HCEC 1CT (cell line): Measurements from ENCODE around the gene HACE1.
A peak's percentile ranks its signal among the peaks of the same experiment; 100 is the strongest.

ENCODE experiments used
- DNase-seq: peaks from one replicate; pipeline ENCODE4 v3.0.0-alpha.2; 2017

The HACE1 gene

DNA sequence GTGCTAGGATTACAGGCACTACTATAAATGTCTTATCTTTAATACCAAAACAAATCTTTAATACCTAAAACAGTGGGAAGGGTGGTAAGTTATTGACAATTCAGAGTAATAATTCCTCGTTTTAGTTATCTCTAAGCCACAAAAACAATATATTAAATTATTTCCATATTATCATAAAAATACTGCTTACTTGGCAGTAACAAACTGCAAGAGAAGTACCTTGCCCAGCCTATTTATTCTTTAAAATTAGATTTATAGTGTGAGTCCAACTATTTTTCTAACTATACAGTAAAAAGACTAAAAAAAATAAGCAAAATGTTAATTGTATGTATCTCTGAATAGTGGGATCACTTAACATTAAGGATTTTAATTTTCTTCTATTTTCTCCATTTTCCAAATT lies 123.2 kb downstream of the HACE1 start:
- DNase-seq: no peak

DNA sequence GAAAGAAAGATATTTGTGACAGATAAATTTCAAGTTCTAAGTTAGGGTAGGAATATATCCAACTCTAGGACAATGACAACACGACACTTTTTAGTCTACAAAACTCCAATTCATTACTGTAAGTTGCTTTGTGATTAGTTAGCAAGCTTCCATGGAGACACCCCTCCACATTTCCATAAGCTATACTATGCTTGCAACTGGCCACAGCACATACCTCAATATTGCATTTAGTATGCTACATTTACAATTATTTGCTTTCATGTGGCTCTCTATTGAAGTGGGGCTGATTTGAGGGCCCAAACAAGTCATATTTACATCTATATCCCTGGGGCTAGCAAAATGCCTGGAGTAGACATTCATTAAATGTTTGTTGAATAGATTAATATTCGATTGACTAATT lies 129.3 kb downstream of the HACE1 start:
- no peak for DNase-seq

DNA sequence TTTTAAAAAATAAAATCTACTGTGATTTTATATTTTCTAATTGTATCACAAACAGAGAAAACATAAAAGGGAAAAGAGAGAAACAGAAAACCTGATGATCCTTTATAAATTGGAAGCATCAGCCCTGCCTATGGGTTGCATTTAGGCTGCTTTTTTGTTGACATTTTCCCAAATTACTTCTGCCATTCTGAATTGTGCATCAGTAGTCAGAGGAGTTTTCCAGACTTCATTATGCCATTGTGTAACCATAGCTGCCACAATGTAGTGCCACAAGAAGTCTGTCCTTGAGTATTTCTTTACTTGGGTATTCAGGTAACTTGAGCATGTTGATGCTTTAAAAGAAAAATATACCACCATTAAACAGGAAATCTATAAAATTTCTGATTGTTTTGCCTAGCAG lies 130.3 kb downstream of the HACE1 start:
- no peak for DNase-seq

DNA sequence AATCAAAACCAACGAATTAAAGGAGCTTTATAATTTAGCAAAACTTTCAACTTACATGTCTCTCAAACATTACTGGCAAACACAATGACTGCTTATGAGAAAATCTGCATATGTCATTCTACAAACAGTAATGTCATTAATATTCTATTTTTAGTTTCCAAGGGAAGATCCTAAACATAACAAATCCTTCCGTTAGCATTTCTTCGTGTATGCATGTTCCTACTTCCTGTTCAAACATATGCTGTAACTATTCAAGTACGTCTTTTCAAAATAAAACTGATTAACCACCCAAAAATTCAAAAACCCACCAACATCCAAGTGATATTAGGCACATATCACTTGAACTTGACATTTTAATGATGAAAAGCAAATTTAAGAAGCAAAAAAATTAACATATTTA lies 131.3 kb downstream of the HACE1 start:
- DNase-seq: peak; percentile 49

DNA sequence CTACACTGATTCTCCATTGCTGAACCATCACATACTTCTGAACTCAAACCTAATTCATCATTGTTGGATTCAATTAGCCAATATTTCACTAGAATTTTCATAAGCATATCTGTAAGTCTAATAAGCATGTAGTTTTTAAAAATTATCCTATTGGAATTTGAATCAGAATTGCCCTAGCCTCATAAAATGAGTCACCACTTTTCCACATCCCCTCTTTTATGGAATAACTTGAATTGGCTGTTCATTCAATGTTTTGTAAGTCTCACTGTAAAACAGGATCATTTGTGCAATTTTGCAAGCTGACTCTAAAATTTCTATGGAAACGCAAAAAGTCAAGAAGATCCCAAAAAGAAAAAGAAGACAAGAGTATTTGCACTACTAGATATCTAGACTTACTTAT lies 141.0 kb downstream of the HACE1 start:
- peak; percentile 7 for DNase-seq

DNA sequence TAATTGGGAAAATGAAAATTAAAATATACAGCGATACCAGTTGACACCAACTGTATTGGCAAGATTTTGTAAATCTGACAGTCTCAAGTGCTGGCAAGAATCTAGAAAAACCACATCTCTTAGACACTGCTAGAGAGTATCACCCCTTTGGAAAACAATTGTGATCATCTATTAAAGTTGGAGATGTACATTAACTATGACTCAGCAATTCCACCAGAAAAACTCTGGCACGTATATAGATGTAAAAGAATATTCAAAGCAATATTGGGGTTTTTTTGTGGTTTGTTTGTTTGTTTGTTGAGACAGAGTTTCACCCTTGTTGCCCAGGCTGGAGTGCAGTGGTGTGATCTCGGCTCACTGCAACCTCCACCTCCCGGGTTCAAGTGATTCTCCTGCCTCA lies 142.9 kb downstream of the HACE1 start:
- DNase-seq: no peak

DNA sequence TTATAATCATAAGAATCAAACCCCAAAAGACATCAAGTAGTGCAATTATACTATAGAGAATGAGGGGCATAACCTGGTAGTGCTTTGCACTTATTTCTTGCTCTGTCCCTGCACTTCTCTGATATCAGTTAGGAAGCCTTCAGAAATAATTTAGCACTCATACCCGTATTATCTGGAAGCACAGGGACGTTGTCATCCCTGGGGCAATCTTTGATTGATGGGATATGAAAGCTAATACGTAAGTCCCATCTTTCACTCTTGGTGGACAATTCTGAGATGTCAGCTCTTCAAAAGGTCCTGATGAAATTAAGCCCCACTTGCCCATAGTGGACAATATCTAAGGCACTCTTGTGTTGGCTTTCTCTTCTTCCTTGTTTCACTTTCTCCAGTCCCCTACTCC lies 144.9 kb downstream of the HACE1 start:
- DNase-seq: no peak

DNA sequence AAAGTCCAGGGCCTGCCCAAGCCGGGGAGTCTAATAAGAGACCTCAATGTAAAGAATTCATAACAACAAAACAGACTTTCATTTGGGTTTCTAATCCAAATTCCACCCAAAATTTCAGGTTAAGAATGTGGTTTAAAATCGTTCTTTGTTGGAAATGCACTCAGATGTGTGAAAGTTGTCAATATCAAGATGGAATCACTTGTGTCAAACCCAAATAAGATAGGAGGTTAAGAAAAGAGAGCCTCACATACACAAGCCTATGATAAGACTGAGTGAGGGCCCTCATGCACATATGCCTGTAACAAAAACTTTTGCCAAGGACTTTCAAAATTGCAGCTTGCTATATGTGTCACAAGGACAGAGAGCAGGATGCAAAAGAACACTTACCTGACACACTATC lies 145.7 kb downstream of the HACE1 start:
- DNase-seq: no peak

DNA sequence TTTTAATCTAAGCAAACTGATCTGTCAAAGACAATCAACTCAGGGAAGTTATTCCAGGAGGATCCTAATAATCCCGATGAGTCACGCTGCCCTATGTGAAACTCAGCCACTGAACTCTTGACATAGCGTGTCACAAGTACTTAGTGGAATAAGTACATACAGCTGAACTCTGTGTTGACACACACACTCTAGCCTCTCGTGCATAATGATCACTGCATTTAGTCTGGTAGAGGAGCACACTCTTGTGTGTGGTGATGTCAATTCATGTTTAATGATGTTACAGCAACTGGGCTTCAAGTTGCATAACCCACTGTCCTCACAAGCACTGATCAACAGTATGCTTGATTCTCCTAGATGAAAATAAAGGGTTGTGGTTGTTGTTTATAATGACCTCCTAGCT lies 148.3 kb downstream of the HACE1 start:
- peak; percentile 90 for DNase-seq

DNA sequence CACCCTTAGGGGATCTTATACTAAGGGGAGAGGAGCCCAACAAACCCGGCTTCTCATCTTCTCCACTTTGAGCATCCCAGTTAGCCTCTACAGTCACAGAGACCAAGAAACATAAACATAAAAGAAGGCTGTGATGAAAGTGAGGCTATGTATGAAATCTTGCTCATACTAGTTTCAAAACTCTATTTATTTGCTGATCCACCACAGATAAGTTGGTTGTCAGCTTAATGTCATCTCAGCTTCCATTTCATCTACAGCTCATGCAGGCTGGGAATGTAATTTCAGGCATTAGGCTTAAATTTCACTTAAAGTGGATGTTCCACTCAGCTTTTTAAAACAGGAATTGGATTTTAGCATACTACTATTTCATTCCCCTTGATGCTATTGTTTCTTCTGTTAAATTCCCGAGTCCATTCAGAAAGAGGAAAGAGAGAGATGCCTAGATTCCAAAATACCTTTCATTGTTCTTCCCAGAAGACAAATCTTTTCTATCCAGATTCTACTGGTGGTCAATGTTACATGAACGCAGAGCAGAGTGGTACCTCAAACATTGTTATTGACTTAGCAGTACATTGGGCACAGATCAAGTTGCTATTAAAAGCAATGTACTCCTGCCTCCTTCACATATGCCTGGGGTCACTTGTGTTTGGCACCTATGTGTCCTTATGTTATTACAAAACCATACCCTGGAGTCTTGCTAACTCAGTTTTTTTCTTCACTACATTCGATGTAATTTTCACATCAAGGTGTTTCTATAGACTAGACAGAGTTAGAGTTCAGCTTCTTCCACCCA lies 149.0 kb downstream of the HACE1 start:
- DNase-seq: peak; percentile 4

DNA sequence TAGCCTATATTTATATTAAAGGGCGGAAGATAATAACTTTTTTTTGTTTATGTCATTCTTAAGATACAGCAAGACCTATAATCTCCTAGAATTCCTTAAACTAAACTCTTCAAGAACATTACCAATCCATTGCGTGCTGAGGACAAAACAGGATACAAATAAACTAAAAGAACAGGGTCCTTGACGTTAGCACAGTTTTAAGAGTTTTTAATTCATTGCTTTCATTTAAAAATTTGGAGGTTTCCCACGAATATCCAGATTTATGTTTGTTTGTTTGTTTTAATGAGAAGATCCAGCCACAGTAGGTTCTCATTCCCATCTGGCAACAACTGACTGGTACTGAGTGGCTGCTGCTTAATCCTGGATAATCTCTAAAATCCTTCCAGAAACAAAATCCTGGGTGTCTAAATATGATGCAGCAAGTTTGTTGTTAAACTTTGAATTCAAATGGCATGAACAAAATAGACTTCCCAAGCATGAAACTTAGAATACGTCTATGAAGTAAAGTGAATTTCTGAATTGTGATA lies 153.7 kb downstream of the HACE1 start:
- no peak for DNase-seq

DNA sequence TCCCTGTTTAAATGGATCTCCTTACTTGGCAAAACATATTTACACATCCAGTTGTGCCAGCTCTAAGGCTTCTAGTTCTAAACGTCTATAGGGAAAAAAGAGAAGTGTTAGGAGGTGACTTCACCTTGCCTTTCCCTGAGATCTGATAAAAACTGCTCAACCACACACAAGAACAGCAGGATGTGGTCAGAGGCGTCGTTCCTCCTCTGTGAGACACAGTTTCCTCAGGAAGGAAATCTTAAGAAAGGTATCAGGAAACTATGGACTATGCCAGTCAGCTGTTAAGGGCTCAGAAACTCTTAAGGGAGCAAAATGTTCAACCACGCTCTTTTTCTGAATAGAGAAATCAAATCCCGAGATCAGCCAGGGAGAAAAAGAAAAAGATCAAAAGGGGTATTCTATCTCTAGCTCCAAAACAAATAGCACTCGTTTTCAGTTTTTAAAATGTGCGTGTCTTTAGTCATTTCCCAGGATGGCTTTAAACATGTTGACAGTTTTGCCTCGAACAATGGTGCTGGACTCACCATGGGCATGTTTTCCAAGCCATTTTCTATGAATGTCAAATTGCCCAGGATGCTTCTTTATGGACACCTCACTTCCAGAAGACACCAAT lies 154.5 kb downstream of the HACE1 start:
- peak; percentile 59 for DNase-seq

DNA sequence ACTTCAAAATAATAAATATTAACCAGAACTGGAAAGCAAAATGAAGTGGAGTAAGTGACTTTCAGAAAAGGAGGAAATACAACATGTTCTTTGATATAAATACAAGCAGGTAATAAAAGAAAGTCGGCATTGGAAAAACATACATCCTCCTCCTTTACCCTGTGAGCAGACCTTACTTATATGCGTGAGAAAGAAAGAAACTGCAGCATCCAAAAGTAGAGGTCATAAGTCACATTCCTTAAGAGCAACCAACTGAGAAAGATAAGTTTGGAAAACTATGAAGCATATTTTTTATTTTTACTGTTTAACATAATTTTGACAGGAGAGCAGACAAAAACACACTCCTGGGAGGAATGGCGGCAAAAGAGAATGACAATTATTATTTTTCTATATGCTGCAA lies 155.5 kb downstream of the HACE1 start:
- DNase-seq: no peak

DNA sequence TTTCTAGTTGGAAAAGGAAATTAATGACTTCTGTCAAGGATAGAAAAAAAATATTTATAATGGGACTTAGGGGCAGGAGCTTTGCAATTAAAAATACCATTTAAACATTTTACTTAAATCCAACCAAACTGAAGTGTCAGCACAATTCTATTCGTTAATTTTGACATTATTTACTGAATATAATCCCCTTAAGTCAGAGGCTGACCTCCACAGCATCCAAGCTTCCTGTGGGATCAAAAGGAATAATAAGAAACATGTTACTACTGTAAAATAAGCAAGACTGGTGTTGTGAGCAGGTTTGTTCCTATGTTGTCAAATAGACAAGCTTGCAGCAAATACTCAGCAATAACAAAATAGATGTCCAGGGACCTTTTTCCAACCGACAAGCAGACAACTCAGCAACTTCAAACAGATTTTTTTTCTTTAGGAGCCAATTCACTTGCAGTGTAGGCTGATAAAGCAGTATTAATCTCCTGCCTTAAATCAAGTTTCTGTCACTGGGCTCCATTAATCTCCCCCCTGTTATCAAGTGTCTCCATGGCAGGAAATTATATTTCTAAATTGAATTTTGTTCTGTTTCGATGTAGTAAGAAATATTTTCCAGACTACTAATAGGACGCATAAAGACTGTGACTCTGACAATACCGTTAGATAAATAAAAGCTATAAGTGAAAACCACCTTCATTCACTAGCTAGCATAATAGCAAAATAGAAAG lies 157.4 kb downstream of the HACE1 start:
- DNase-seq: no peak

DNA sequence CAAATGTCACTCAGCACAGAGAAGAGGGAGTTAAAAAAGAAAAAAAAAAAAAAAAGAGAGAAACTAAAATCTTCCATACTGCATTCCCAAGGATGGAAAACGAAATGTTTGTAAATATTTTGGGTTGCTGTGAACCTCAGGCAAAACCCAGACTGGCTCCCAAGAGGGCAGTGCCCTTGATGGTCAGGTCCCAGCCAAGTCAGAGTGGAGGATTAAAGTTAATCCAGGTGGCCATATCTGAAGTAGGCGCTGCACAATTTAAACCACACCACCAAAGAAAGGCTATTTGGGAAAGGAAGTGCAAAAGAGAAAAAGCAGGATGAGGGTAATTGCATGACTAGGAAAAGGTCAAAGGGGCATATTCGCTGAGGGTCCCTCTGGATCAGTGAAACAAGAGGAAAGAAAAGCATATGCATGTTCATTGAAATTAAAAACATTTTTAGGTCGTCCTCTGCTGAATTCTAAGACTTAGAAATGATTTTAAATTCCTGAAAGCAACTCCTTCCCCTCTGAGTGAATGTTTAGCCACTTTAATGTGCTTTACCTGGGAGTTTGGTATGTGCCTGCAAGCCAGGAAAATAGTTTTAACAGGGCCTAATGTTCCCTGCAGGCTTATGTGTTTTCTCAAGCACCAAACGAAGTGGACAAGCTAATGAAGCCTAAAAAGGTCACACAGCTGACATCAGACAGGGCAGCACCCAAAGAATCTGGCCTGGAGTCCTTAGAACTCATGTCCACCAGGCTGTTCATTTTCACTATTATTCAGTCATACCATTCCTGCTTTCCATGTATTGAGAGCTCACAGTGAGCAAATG lies 159.1 kb downstream of the HACE1 start:
- DNase-seq: no peak

DNA sequence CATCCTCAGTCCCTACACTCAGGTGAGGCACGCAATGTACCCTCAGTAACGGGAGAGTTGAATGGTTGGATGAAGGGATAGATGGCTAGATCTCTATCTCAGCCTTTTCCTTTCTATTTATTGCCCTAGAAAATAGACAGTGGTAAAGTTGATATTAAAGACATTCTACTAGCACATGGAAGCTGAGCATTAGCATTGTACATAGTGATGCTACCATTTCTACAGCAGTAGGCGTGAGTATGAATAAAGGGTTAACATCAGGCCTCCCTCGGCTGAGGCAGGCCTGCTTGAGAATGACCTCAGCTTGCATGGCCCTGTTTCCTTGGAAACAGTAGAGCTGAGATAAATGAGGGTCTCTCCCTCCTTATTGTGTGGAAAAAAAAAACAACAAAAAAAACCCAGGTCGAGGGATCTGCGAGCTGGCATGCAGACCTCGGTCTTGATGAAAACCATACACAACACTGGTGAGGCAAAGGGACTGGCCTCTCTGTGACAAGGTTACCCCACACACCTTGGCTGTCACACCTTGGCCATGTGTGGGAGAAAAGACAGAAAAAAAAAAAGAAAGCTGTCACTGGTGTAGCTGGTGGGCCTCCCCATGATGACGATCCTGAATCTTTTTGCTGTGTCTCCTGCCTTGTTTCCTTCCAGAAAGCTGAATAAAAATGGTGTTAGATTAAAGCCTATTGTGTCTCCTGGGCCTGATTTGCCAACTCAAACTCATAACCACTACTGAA lies 160.0 kb downstream of the HACE1 start:
- DNase-seq: no peak

DNA sequence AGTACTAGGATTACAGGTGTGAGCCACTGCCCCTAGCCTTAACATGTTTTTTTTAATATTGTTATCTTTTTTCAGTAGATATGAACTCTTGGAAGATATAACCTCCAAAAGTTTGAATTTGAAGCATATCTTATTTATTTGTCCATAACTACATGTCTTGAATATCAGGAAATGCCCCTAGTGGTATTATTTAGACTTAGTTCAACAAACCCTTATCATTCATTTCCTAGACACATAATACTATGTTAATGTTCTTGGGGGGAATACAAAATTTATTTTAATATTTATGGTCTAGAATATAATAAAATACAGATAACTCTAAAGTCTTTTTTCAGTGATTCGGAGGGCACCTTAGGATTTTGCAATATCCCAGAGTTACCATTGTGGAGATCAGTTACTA lies 160.7 kb downstream of the HACE1 start:
- no peak for DNase-seq

DNA sequence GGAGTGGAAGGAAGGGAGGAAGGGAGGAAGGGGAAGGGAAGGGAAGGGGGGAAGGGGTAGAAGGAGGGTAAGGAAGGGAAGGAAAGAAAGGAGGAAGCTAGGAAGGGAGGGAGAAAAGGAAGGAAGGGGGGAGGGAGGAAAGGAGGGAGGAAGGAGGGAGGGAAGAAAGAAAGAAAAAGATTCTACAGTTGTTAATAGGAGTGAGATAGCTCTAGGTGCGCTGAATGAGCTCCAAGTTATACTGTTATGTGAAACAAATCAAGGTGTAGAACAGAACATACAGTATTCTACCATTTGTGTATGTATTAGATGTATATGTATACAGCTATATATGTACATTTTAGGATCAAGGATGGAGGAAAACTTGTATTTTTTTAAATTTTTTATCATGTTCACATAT lies 167.7 kb downstream of the HACE1 start:
- DNase-seq: no peak

DNA sequence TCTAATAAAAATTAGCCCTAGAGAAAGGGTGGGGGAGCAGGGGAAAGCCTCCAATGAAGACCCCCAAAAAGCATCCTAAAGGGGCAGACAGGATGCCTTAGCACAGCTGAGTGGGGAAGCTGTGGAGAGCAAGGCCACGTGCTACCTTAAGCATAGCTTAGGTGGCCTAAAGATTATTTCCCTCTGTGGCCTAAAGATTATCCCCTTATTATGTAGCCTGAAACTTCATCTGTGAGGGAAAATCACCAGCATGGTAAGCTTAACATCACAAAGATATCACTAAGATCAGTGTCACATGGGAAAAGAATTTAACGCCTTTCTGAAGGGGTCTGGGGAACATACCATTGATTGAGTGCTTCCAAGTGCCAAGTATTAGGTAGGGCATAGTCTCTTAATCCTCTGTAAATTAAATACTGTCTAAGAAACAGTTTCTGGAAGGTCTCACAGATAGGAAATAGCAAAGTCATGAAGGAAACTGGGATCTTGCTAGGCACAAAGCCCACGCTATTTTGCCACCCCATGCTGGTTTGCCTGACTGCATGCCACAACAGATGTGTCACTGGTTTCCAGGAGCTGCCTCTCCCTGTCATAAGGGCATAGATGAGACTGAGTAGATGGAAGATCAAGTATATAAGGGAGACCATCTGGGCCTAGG lies 170.0 kb downstream of the HACE1 start:
- DNase-seq: no peak

DNA sequence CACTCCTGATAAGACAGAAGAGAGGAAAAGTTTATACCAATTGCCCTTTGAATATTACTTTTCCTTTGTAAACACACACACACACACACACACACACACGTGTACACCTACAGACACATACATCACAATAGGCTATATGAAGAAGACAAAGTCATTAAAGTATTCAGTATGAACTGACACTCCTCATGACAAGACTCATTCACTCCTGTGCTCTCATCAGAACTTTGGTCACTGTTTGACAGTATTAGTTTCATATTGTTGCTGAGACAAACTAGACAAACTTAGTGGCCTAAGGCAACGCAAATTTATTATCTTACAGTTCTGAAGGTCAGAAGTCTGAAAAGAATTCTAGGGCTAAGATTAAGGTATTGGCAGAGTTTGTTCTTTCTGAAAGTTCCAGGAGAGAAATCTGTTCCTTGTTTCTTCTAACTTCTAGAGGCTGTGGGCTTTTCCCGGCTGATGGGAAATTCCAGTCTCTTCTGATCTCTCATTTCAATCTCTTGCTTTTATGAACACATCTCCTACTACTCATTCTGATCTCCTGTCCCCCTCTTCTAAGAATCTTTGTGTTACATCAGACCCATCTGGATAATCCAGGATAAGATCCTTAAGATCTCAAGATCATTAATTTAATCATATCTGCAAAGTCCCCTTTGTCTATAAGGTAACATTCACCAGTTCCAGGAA lies 171.3 kb downstream of the HACE1 start:
- DNase-seq: no peak

DNA sequence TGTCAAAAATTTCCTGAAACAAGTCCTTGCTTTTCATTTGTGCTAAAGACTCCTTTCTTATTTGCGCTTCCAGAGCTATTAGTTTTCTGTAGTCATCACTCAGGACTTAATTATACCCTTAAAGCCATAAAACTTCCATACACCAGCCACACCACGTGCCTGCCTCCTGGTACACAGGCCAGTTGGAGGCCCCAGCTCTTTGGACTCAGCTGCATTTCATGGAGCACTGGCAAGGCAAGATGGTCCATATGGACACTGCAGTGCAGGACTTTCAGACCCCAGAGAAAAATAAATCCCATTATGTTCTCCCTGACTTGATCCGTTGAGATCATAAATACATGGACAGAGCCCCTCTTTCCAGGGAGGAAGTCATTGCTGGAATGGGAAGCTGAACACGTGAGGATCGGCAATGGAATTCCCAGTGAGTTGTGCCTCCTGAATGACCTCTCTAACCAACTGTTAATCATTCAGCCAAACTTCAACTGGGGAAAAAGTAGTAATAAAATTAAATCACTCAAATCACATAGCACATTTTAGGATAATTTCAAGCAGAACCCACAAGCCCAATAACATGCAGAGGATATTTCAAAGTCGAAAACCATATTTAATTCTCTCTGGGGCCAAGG lies 173.1 kb downstream of the HACE1 start:
- no peak for DNase-seq
